Measurements from ENCODE around the gene ITGA8.
A peak's percentile ranks its signal among the peaks of the same experiment; 100 is the strongest.
"Not testable (repeated sequence)": the region's sequence is repeated elsewhere in the genome, so short reads cannot be mapped to it uniquely, and the experiment has no call there.

Gene ITGA8

GRCh38 chr10:15539262-15539661, 180.5 kb downstream of the ITGA8 start:
- H3K4me3 ChIP-seq (ENCODE audit: low read length) = no peak overlapping the region
- no peak for DNase-seq (ENCODE audit: low read depth)
- TF ChIP-seq CTCF (conservative IDR thresholded peaks at IDR 0.05; ENCODE audit: low read length) = no peak

- H3K4me3 ChIP-seq (ENCODE audit: low read length); DNase-seq (ENCODE audit: low read depth): not testable (repeated sequence)
Measured at GRCh38 chr10:15534928-15535538, 184.7 kb downstream of the ITGA8 start.

- no peak overlapping the region for H3K4me3 ChIP-seq (ENCODE audit: low read length)
- TF ChIP-seq CTCF (conservative IDR thresholded peaks at IDR 0.05; ENCODE audit: low read length) = no peak
- no peak for DNase-seq (ENCODE audit: low read depth)
Measured at GRCh38 chr10:15531927-15532722, 187.6 kb downstream of the ITGA8 start.

GRCh38 chr10:15528859-15529239, 190.9 kb downstream of the ITGA8 start:
- TF ChIP-seq CTCF (conservative IDR thresholded peaks at IDR 0.05; ENCODE audit: low read length) = no peak
- H3K4me3 ChIP-seq (ENCODE audit: low read length) = no peak overlapping the region
- DNase-seq (ENCODE audit: low read depth) = no peak

- no peak for DNase-seq (ENCODE audit: low read depth)
- no peak overlapping the region for H3K4me3 ChIP-seq (ENCODE audit: low read length)
- no peak for TF ChIP-seq CTCF (conservative IDR thresholded peaks at IDR 0.05; ENCODE audit: low read length)
Measured at GRCh38 chr10:15526754-15527153, 193.0 kb downstream of the ITGA8 start.

- no peak for TF ChIP-seq CTCF (conservative IDR thresholded peaks at IDR 0.05; ENCODE audit: low read length)
Measured at GRCh38 chr10:15521328-15521903, 198.3 kb downstream of the ITGA8 start.

GRCh38 chr10:15518250-15518649, 201.5 kb downstream of the ITGA8 start:
- no peak for TF ChIP-seq CTCF (conservative IDR thresholded peaks at IDR 0.05; ENCODE audit: low read length)
- no peak overlapping the region for H3K4me3 ChIP-seq (ENCODE audit: low read length)
- DNase-seq (ENCODE audit: low read depth) = peak; percentile 51

More at GRCh38 chr10:15521328-15521903, 198.3 kb downstream of the ITGA8 start:
- H3K4me3 ChIP-seq (ENCODE audit: low read length) = no peak overlapping the region
- no peak for DNase-seq (ENCODE audit: low read depth)
